ENCODE data around the gene GNB1. TPM values are rescaled to one million over a fixed set of nuclear protein-coding genes. Genes with fewer than 3 reads are reported as not detected.
"Not testable (repeated sequence)": the region's sequence is repeated elsewhere in the genome, so short reads cannot be mapped to it uniquely, and the experiment has no call there.

The GNB1 gene
- total RNA-seq, 1 experiment from 2014 or later, result 74.5 TPM

DNA sequence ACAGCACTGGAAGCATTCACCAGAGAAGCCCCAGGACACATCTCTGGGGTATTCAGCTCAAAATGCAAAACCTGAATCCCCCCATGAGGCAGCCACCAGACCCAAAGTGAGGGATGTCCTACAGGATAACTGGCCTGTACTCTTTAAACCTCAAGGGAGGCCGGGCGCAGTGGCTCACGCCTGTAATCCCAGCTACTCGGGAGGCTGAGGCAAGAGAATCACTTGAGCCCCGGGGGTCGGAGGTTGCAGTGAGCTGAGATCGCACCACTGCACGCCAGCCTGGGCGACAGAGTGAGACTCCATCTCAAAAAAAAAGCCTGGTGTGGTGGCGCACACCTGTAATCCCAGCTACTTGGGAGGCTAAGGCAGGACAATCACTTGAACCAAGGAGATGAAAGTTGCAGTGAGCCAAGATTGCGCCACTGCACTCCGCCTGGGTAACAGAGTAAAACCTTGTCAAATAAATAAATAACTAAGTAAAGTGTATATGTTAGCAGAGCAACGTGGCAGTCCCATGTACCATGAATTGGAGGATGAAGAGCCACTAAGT, 29.1 kb downstream of the GNB1 start:
- not testable (repeated sequence) for DNase-seq (ENCODE audit: low read depth)

DNA sequence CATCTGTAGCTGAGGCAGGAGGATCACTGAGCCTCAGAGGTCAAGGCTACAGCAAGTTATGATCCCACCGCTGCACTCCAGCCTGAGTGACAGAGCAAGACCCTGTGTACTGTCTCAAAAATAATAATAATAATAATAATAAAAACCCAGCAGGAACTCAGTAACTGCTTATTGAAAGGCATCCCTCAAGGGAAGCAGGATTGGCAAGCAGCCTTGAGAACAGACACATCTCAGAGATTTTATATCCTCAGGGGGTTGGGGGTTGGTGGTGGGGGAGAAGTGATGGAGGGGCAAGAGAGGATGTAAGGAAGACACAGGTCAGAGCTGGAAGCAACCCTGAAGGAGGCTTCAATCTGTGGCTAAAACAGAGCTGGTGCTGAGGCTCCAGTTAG, 29.6 kb downstream of the GNB1 start:
- no peak for DNase-seq (ENCODE audit: low read depth)

DNA sequence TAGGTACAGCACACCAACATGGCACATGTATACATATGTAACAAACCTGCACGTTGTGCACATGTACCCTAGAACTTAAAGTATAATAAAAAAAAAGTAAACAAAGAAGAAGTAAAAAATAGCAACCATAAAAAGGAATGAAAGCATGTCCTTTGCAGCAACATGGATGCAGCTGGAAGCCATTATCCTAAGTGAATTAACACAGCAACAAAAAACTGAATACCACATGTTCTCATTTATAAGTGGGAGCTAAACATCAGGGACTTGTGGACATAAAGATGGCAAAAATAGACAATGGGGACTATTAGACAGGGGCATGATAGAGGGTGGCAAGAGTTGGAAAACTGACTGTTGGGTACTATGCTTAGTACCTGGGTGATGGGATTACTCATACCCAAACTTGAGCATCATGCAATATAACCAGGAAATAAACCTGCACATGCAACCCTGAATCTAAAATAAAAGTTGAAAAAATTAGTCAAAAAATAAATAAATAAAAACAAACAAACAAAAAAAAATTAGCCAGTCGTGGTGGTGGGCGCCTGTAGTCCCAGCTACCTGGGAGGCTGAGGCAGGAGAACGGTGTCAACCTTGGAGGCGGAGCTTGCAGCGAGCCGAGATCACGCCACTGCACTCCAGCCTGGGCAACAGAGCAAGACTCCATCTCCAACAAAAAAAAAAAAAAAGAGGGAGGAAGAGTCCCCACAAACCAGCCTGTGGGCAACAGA, 30.8 kb downstream of the GNB1 start:
- not testable (repeated sequence) for DNase-seq (ENCODE audit: low read depth)

DNA sequence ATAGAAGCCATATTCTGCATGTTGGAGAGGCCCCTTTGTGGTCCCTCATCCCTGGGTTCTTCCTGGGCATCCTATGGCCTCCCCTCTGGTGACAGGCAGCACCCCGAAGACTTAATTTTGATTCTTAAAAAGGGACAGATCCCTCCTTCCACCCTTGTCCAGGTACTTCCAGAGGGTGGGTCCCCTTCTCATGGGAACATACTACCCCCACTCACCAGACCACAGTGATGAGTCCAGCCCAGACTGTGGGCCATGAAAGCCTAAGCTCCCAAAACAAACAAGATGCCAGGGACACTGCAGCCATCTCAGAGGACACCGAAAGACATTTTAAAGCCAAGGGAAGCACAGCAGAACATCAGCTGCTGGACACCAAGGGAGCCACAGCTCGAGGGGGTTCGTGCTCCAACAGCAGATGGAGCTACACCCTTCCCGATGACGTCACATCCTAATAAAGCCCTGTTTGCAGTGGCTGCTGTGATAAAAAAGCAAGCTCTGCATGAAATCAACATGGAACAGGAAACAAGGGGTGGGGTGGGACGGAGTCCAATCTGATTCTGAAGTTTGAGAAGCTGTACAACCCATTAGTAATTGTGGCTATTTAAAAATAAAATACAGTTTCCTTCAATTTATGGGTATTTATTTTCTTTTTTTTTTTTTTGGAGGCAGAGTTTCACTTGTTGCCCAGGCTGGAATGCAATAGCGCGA, 32.4 kb downstream of the GNB1 start:
- DNase-seq (ENCODE audit: low read depth), result peak; percentile 26

DNA sequence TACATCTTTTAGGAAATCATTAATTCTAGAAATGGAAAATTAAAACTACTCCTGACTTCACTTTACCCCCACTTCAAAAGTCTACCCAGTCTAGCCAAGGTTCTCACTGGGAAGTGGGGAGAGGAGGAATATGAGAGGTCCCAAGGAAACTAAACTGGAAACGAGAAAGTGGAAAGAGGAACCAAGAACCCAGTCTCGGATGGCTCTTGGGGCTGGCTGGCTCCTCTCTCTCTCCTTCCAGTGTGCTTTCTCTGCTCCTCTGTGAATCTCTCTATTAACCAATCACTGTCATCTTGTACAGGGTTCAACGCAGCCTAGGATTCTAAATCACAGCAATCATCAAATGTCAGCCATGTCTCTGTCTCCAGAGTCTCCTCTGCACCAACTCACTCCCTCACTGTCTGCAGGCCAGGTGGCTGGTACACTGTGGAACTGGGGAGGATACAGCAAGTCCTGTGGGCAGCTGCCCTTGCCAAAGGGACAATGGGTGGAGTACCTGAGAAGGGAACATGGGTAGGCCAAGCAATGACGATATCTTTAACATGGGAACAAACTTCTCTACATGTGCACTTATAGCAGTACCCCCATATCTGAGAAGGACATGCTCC, 33.7 kb downstream of the GNB1 start:
- no peak for DNase-seq (ENCODE audit: low read depth)

DNA sequence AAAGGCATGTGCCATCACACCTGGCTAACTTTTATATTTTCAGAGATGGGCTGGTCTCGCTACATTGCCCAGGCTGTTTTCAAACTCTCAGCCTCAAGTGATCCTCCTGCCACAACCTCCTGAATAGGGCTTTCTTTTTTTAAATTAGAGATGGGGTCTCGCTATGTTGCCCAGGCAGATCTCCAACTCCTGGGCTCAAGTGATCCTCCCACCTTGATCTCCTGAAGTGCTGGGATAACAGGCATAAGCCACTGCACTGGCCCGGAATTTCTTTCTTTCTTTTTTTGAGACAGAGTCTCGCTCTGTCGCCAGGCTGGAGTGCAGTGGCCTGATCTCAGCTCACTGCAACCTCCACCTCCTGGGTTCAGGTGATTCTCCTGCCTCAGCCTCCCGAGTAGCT, 34.7 kb downstream of the GNB1 start:
- DNase-seq (ENCODE audit: low read depth), result not testable (repeated sequence)

DNA sequence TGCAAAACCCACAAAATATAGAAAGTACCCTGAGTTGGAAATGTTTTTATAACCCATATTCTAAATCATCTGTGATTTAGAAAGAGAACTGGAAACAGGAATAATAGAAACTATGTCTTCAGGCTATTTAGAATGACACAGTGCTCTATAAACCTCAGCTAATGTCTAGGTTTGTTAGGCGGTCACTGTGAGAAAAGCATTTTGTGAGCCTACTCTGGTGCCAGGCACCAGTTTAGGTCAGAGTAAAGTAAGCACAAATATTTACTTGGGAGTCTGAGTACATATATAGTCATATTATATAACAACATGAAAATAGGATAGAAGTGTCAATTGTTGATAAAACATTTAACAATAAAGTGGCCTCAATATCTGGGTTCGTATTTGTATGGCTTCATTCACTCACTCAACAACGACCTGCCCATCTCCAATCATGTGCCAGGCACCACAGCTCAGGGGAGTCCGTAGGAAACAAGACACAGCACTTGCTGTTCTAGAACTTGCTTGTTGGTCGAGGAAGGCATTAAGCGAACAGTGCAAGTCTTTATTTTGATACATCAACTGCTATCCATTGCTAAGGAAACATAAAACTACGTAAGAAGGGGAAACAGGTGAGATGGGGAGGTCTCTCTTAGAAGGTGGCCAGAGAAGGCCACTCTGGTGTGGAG, 37.2 kb downstream of the GNB1 start:
- no peak for DNase-seq (ENCODE audit: low read depth)

DNA sequence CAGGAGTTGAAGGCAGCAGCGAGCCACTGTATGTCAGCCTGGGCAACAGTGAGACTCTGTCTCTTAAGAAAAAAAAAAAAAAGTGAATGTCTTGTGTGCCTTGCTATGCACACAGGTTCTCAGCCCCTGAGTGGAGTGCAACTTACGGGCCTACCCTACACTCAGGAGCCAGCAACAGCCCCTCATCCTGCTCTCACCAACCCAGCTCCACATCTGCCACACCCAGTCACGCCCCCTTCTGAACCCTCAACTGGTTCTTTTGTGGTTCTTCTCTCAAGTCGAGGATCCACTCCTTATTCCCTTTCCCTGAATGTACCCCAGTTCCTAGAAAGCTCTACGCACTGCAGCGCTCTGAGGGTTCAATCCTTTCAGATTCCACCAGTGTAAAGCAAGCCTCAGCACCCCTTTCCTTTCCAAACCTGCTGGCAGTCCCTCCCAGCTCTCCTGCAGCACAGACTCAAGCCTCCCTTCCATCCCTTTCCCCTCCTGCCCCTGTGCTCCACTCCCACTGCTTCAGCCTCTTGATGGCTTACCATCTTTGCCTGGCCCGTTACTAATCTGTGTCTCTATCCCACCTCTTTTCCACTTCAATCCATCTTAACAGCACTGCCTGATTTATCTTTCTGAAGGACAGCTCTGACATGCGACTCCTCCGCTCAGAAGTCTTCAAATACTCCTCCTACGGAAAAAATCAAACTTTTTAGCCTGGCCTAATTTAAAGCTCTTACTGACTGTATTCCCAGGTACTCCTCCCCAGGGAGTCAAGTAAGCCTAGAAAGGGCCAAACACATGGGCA, 38.1 kb downstream of the GNB1 start:
- no peak for DNase-seq (ENCODE audit: low read depth)

DNA sequence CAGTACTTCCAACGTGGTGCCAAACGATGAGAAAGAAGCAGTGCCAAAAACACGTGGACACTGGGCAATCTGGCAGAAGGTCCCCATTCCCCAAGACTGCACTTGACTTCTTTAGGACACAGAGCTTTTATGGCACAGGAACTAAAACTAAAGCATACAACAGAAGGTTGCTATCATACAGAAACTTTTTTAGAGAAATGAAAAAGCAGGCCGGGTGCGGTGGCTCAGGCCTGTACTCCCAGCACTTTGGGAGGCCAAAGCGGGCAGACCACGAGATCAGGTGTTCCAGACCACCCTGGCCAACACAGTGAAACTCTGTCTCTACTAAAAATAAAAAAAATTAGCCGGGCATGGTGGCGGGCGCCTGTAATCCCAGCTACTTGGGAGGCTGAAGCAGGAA, 43.0 kb downstream of the GNB1 start:
- DNase-seq (ENCODE audit: low read depth), result no peak

DNA sequence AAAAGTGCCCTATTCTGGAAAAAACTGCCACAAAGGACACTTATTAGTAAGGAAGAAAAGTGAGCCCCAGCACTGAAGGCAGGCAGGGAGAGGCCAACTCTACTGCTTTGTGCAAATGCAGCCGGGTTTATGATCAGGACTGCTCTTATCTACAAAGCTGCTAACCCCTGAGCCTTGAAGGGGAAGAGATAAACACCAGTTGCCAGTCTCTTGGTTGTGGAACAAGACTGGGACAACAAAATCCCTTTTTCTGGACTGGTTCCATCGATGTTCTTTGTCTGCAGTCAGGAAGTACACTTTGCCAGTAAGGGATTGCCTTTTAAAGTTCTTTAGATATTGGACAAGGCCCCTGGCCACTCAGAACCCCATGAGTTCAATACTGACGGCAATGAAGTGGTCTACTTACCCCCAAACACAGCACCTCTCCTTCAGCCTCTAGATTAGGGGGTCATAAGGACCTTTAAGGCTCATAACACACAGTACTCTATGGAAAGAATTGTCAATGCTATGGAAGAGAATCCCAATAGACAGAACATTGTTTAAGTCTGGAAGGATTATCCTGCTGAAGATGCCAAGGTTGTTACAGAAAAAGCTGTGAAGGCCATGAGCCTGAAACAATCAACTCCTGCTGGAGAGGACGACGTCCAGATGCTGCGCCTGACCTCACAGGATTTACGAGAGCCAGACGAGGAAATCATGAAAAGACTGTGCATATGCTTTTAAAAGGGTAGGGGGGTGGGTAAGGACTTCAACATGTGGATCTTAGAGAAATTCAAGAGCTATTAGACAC, 43.6 kb downstream of the GNB1 start:
- DNase-seq (ENCODE audit: low read depth), result no peak

DNA sequence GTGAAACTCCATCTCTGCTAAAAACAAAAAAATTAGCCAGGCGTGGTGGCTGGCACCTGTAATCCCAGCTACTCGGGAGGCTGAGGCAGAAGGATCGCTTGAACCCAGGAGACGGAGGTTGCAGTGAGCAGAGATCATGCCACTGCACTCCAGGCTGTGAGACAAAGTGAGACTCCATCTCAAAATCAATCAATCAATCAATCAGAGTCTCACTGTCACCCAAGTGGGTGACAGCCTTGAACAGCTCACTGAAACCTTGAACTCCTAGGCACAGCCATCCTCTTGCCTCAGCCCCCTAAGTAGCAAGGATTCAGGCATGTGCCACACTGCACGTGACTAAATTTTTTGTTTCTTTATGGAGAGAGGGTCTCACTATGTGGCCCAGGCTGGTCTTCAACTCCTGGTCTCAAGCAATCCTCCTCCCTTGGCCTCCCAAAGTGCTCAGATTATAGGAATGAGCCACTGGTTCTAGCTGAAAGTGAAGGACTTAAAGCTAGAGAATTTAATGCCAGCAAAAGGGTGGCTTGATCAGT, 44.4 kb downstream of the GNB1 start:
- DNase-seq (ENCODE audit: low read depth), result no peak

DNA sequence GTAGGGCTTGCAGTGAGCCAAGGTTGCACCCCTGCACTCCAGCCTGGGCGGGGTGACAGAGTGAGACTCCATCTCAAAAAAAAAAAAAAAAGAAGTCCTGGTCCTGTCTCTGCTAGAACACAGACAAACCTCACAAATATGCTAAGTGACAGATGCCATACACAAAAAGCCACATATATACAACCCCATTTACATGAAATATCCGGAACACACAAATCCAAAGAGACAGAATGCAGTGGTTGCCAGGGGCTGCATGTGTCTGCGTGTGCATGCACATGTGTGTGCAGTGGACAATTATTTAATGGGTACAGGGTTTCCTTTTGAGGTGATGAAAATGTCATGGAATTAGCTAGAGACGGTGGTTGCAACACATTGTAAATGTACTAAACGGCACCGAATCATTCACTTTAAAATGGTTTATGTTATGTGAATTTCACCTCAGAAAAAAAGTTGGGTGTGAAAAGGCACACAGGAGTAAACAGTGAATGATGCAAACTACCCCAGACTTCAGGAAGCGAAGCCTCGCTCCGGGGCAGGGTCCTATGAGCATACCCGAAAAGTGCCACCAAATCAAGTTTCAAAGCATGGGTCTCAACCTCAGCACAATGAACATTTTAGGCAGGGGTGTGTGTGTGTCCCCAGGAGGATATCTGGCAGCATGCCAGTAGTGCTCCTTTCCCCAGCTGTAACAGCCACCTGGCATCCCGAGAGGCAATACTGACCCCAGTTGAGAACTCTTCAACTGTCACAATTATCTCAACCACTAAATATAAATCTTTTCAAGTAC, 48.3 kb downstream of the GNB1 start:
- DNase-seq (ENCODE audit: low read depth), result no peak

DNA sequence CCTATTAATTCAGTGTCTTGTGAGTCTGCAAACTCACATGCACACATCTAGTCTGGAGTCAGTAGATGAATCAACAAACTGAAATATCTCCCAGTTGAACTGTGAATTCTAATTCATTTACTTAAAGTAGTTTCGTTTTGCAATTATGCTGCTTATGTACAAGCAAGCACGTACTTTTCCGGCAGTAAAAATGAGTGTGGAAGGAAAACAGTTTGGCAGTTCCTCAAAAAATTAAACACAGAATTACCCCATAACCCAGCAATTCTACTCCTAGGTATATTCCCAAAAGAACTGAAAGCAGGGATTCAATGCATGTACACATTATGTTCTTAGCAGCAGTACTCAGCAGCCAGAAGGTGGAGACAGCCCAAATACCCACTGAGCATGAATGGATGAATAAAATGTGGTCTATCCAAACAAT, 49.3 kb downstream of the GNB1 start:
- no peak for DNase-seq (ENCODE audit: low read depth)

DNA sequence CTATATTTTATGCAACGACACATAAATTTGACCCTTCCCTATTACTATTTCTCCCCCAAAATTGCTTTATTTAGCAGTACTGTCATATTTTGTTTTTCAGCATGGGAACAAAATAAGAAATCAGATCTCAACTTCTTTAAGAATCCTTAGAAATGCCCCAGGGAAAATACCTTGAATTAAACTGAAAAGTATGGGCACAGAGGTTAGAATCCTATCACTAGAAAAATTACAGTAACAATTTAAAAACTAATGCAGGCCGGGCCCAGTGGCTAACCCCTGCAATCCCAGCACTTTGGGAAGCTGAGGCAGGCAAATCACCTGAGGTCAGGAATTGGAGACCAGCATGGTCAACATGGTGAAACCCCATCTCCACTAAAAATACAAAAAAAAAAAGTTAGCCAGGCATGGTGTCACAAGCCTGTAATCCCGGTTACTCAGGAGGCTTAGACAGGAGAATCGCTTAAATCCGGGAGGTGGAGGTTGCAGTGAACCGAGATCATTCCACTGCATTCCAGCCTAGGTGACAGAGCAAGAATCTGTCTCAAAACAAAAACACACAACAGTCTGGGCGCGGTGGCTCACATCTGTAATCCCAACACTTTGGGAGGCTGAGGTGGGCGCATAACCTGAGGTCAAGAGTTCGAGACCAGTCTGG, 51.4 kb downstream of the GNB1 start:
- no peak for DNase-seq (ENCODE audit: low read depth)

DNA sequence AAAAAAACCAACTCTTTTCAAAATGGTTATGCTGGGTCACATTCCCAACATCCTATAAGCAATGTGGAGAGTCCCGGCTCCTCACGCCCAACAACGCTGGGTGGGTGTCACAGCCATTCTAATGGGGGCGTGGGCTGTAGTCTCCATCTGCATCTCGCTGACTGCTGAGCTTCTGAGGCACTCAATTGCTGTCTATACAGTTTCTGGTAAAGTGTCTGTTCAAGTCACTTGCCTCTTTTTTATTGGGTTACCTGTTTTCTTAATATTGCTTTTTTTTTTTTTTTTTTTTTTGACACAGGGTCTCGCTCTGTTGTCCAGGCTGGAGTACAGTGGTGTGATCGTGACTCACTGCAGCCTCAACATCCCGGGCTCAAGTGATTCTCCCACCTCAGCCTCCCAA, 54.8 kb downstream of the GNB1 start:
- DNase-seq (ENCODE audit: low read depth), result no peak

DNA sequence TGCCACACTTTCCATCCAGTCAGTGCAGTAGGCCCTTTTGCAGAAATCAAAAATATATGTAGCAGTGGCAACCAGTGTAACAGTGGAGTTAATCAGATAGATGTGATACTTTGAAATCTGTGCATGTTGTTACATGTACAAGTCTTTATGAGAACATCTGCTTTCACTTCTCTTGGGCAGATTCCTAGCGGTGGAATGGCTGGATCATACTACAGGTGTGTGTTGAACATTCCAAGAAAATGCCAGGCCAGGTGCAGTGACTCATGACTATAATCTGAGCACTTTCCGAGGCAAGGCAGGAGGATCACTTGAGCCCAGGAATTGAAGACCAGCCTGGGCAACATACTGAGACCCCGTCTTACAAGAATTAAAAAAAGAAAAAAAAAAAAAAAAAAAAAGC, 55.3 kb downstream of the GNB1 start:
- DNase-seq (ENCODE audit: low read depth), result no peak

DNA sequence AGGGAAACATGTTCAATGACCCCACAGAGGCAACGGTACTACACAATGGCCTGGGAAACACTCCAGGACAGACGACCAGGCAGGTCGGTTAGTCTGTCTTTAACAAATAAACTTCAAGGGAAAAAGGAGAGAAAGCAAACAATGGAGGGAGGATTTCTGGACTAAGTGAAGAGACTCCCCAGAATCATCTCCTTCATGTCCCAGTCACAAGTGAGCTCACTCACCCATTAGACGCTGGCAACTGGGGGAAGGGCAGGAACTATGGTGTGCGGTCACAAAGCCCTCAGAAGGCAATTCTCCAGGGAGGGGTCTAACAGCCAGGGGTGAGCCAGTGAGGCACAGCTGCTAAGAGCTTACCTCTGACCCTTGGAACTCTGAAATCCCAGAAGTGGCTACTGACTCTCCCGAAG, 57.0 kb downstream of the GNB1 start:
- DNase-seq (ENCODE audit: low read depth), result no peak

DNA sequence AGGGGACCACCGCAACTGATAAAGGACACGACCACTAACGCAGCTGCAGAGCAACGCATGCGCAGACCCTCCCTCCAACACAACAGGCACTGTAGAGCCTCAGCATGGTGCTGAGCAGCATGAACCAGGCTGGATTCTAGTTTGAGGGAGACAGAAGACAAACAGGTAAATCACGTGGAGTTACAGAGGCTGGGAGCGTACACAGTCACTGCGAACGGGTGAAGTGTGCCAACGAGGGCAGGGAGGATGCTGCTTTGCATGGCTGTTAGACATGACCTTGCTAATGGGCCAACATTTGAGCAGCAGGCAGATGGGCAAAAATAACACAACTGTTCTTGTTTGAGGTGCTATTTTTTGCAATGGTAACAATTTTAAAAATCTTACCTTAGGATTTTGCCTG, 57.4 kb downstream of the GNB1 start:
- no peak for DNase-seq (ENCODE audit: low read depth)

DNA sequence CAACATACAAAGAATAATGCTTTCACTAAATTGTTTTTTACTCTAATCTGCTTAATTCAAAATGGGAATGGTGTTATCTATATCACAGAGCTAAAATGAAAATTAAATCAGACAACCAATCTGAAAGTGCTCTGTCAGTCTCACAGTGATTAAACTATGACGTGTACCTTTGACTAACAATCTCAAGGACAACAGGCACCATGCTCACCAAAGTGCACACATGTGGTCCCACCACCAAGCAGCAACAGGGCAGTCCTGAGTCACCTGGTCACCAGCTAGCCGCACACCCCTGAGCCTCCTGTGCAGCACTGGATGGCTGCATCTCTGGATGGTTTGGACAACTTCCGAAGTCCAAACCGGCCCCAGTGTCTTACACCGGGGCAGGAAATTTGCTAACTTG, 58.1 kb downstream of the GNB1 start:
- DNase-seq (ENCODE audit: low read depth), result no peak

Measured in HT1080 (cell line).